GM15510 (cell line): ENCODE data around the gene KRTAP10-4.

Experiments
- POLR2A ChIP-seq: IDR thresholded peaks from 3 replicates; pipeline ENCODE4 v1.6.1; 2011; ENCODE audit warnings: borderline replicate concordance; ENCODE audit not compliant: insufficient read length; ENCODE audit errors: extremely low read depth

The KRTAP10-4 gene

GRCh38 chr21:44530903-44531605 is 42.5 kb upstream of the KRTAP10-4 start:
- TF ChIP-seq POLR2A, result no peak

GRCh38 chr21:44531606-44532564 is 41.6 kb upstream of the KRTAP10-4 start:
- no peak for TF ChIP-seq POLR2A

GRCh38 chr21:44532712-44533111 is 40.8 kb upstream of the KRTAP10-4 start:
- TF ChIP-seq POLR2A, result no peak

GRCh38 chr21:44533121-44533890 is 40.2 kb upstream of the KRTAP10-4 start:
- TF ChIP-seq POLR2A, result no peak

GRCh38 chr21:44533891-44534627 is 39.5 kb upstream of the KRTAP10-4 start:
- no peak for TF ChIP-seq POLR2A

GRCh38 chr21:44534688-44535087 is 38.8 kb upstream of the KRTAP10-4 start:
- no peak for TF ChIP-seq POLR2A

GRCh38 chr21:44535963-44536362 is 37.6 kb upstream of the KRTAP10-4 start:
- TF ChIP-seq POLR2A, result no peak

GRCh38 chr21:44537930-44538911 is 35.3 kb upstream of the KRTAP10-4 start:
- TF ChIP-seq POLR2A, result no peak

GRCh38 chr21:44539046-44539445 is 34.5 kb upstream of the KRTAP10-4 start:
- TF ChIP-seq POLR2A, result no peak

- TF ChIP-seq POLR2A, result no peak
Observed at GRCh38 chr21:44539991-44540666, 33.4 kb upstream of the KRTAP10-4 start, which contains the start of gene KRTAP10-1. Gene KRTAP10-1, minus strand, starts transcription at chr21:44540195. Its CDS starts 45 bp downstream, at chr21:44540150.

- no peak for TF ChIP-seq POLR2A
Observed at GRCh38 chr21:44540741-44541288, 32.7 kb upstream of the KRTAP10-4 start.

GRCh38 chr21:44542716-44543115 is 30.8 kb upstream of the KRTAP10-4 start:
- no peak for TF ChIP-seq POLR2A
